HG03439 (cell line): ENCODE results near the gene RCAN1.
A peak's percentile ranks its signal among the peaks of the same experiment; 100 is the strongest.
"Not testable (repeated sequence)": the region's sequence is repeated elsewhere in the genome, so short reads cannot be mapped to it uniquely, and the experiment has no call there.

ENCODE experiments used
- ATAC-seq: cut with Tn5 transposase; IDR thresholded peaks from one replicate; pipeline ENCODE4 v1.9.1; 2021; ENCODE audit warnings: mild to moderate bottlenecking, moderate library complexity; ENCODE audit not compliant: unreplicated experiment

The RCAN1 gene

DNA sequence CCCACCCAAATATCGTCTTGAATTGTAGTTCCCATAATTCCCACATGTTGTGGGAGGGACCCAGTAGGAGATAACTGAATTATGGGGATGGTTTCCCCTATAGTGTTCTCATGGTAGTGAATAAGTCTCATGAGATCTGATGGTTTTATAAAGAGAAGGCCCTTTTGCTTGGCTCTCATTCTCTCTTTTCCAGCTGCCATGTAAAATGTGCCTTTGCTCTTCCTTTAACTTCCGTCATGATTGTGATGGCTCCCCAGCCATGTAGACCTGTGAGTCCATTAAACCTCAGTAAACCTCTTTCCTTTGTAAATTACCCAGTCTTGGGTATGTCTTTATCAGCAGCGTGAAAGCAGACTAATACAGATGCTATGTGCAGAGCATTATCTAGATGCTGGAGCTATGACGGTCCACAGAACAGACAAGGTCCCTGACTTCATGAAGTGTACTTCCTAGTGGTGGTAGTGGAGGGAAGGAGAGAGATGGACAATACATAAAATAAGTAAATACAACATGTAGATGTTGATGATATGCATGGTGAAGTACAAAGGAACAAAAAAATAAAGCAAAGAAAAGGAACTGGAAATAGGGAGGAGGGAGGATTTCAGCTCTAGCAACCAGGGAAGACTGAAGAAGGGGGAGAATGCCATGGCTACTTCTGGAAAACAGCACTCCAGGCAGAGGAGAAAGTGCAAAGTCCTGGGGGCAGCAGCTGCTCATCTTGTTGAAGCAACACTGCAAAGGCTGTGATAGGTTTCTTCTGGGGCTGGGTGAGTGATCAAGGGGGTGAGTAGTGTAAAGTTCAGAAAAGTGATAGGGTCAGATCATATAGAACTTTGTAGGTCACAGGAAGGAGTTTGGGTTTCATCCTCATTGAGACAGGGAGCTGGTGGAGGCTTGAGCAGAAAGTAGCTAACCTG is 6.8 kb upstream of the RCAN1 start:
- ATAC-seq, result no peak

DNA sequence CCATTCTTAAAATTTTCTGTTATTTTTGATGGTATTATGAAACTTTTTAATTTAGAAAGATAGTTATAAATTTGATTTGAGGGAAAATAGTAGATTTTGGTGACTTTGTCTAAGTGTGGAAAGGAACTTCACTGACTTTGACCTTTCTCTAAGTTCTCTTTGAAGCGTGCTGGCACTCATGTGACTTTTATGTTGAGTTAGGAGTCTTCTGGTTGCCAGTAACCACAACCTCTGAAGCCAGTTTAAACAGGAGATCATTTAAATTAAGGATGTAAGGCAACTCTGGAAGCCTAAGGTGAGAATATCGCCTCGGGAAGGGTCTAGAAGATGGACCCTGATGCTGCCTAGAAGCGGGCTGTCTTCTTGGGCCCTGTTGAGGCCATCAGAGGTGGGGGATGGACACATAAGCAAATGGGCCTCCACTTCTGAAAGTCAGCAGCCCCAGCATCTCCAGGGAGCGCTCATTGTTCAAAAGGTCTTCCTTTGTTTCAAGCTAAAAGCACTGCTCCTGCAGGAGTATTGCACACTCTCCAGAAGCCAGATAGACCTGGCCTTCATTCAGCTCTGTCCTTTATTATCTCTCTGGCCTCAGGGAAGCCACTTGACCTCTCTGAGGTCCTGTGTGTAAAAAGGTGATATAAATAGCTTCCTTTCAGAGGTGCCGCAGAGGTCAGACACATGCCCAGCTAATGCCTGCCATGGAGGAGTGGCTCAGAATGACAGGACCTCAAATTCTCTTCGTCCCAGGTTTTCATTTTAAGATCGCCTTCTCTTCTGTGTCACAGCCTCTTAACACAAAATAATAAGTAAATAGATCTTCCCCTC is 5.1 kb upstream of the RCAN1 start:
- no peak for ATAC-seq

DNA sequence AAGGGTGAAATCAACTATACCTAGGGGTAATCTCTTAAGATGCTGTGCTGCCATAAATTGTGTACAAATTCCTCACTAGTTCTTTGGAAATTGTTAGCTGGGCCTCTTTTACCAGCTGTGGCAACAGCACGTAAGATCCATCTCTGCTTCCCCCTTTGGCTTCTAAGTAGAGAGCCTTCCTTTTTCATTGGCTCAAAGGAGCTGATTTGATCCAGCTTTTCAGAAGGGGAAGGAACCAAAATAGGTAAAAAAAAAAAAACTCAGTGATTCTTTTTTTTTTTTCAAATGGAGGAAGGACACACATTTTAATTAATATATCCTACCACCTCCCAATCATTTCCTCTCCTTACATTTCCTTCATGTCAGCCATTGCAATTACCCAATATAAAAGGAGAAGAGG is 4.0 kb upstream of the RCAN1 start:
- no peak for ATAC-seq

DNA sequence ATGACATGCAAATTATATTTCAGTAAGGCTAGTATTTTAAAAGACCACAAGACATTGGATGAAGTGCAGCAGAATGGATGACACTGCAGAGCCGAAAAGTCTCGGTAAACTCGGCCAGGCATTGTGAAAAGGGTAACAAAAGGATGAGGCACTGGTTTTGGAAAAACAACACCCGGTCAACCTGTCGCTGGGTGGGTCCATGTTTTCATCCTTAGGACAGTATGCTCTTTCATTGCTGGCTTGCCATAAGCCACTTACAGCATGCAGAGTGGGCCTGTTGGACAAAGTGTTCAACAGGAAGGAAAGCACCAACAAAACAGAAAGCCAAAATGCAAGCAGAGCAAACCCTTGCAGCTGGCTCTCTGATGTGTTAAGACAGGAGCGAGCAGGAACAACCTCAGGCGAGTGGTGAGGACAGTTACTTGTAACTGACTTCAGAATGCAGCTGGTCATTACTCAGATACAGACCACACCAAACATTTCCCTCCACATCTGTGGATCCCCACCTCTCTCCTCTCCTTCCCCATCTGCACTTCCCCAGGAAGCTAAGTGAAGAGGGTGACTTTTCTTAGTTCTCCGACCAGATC is 2.9 kb upstream of the RCAN1 start:
- no peak for ATAC-seq

- peak; percentile 7 for ATAC-seq
These were observed 538 bp upstream of the RCAN1 start for GRCh38 chr21:34615487-34615814.

DNA sequence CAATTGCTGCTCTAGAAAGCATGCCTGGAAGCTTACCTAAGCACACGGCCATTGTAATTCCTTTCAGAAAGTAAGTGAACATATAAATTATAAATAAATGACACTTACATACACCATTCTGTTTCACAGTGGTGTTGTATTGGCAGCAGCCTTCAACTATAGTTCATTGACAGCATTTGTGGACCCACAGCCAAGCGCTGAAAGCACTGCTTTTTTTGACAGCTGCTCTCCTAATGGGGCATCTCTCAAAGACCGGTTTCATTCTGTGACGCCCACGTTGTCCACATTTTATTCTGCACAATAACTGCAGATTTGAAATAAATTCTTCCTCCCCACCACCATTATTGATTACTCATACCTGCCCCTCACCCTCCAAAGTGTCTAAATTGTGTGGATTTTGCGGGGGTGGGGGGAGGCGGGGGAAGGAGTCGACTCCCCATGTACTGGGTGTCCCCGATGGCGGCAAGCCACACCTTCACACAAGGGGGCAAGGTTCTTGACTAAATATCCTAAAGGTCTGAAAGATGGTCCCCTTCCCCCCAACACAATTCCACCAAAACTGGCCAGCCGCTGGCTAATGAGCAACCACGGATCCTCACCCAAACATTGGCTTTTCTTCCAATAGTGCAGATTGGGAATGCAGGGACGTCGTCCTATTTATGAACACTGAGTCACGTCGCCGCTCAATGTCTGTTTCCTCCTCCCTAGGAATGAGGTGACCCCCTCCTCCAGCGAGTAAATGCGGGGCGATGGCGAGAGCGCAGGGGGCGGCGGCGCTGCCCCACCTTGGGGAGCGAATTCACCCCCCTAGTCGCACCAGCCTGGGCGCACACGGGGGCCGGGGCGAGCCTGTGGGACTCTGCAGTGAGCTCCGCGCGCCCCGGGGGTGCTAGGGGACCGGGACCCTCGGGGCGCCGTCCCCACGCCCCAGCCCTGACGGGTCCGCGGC is 960 bp downstream of the RCAN1 start:
- ATAC-seq, result no peak

DNA sequence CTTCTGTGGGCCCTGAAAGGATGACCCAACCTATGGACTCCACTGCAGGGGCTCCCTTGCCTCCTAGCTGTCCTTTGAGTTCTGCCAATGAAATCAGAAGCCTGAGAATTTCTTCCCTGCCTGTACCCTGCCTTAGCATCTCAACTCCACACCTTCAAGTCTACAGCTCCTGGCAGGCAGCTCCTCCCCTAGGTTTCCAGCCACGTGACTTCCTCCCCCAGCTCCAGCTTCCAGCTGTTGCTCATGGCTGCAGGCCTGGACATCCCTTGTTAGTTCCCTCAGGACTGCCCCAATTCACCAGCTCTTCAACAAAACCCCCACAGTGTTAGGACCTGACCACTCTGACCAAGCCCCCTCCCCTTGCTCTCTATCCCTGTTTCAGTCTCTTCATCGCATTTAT is 2.4 kb downstream of the RCAN1 start:
- no peak for ATAC-seq

DNA sequence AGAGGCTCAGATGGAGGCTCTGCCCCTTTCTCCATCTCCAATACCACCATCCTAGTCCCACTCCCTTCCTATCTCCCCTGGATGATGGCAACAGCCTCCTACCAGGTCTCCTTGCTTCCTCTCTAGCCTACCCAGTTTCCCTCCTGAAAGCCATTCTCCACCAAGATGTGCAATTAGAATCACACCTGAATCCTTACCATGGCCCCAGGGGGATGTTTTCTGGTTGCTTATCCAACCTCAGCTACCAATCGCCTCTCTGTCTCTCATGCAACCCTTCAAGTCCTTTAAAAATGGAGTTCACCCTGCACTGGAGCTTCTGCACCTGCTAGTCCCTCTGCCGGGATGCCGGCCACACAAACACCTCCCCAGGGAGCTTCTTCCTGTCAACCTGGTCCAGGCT is 2.9 kb downstream of the RCAN1 start:
- no peak for ATAC-seq

- no peak for ATAC-seq
These were observed 3.4 kb downstream of the RCAN1 start for GRCh38 chr21:34611528-34611927.

GRCh38 chr21:34609933-34610549 is 4.9 kb downstream of the RCAN1 start:
- ATAC-seq, result no peak

DNA sequence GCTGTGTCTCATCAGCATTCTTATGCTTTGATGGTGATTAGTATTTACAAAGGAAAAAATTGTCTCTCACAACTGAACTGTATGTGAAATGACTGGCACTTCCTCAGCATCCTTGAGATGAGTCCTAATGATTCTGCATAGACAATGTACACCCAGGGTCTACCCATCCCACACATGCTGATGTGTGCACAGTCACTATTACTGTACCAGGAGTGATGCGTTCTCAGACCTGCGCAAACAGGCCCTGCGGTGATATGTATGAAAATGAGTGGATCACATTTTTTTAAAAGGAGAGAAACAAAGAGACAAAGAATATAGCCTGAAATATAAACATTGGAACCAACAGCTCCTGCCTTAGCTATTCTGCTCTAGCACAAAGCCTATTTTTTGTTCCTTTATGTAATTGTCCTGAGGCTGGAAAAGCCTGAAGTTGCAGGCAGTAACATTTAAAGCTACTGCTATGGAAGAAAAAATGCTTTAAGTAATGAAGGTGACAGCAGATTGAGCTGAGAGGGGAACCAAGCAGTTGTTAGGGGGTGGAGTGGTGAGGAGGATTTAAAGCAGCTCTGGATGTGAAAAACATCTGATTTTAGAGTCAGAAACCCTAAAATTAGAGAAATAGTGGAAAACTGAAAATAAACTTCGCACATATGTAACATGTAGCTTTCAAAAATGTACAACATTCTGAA is 5.5 kb downstream of the RCAN1 start:
- no peak for ATAC-seq

GRCh38 chr21:34607376-34607775 is 7.5 kb downstream of the RCAN1 start:
- not testable (repeated sequence) for ATAC-seq

DNA sequence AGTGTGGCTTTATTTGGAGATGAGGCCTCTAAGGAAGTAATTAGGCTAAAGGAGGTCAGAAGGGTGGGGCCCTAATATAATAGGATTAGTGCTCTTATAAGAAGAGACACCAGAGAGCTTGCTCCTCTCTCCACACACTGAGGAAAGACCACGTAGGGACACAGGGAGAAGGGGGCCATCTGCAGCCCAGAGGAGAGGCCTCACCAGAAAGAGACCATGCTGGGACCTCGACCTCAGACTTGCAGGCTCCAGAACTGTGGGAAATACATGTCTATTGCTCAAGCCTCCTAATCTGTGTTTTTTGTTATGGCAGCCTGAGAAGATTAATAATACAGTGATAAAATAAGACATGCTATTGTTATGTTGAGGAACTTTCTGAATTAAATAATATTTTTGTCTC is 8.3 kb downstream of the RCAN1 start:
- ATAC-seq, result no peak

DNA sequence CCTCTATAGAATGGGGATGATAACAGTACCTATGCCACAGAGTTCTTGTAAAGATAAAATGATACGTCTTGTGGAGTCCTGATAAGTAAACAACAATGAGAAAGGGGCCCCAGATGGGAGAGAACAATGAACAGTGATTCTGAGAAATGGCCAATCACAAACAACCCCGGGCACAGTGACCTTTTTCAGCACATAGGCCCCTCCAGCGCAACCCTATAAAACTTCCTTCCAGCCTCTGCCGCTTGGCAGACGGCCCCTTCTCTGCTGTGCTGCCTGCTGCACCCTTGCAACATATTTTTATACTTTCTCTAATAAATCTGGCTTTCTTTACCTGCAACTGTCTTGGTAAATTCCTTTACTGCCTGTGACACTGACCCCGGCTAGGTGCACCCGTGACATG is 8.9 kb downstream of the RCAN1 start:
- no peak for ATAC-seq

GRCh38 chr21:34604956-34605355 is 10.0 kb downstream of the RCAN1 start:
- not testable (repeated sequence) for ATAC-seq

- no peak for ATAC-seq
These were observed 10.4 kb downstream of the RCAN1 start for GRCh38 chr21:34604556-34604955.

GRCh38 chr21:34603710-34604057 is 11.2 kb downstream of the RCAN1 start:
- no peak for ATAC-seq

DNA sequence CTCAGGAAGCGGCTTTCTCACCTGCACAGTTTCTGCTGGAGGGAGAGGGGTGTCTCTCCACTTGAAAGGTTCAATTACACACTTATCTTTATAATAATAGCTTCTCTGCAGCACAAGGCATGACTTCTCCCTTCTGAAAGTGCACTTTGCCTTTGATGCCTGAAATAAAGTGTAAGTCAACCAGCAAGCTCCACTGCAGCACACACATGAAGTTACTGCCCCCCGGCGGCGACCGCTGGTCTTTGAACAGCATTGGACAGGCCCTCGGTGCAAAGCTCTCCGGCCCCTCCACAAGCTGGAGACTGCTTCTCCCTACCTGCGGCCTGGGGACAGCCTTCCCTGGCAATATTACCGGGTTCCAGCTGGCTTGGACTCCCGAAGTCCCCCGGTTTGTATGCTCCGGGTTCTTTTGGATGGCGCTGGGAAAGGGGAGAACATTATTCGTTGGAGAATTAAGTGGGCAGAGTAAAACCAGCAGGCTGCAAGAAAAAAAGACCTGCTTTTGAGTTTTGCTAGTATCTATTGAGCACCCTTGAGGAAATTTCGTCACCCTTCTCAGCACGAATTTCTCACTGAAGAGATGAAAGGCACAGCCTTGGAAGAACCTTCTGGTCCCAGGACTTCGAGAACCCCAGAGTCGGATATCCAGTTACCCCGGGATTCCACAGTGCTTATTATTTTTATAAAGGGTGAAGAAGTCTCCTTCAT is 11.8 kb downstream of the RCAN1 start:
- ATAC-seq, result peak; percentile 61

DNA sequence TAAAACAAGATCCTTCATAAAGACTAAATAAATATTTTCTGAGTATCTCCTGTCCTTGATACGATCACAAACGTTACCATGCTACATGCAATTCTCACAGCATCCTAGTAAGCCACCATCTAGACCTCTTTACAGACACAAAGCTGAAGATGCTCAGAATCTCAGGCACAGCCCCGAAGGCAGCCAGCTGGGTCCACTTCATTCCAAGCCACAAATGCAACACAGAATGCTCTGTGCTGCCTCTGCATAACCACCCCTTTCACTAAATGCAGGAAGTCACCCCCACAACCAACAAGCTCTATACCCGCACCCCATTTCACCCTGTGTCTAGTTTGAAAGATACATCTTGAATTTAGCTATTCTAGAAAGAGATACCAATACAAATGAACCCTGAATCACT is 12.9 kb downstream of the RCAN1 start:
- ATAC-seq, result no peak
